ENCODE results near the gene STK32B.

GRCh38 chr4:5447755-5448154 is 396.5 kb downstream of the STK32B start:
- TF ChIP-seq CTCF (conservative IDR thresholded peaks at IDR 0.05; ENCODE audit: low read length), result no peak
- TF ChIP-seq EZH2phosphoT487 (IDR thresholded peaks at IDR 0.05; ENCODE audit: borderline replicate concordance), result no peak

All from Loucy (cell line).